GM15510 (cell line): Measurements from ENCODE around the gene NFX1.

ENCODE experiments used
- POLR2A ChIP-seq: IDR thresholded peaks from 3 replicates; pipeline ENCODE4 v1.6.1; 2011; ENCODE audit warnings: borderline replicate concordance; ENCODE audit not compliant: insufficient read length; ENCODE audit errors: extremely low read depth

Gene NFX1

DNA sequence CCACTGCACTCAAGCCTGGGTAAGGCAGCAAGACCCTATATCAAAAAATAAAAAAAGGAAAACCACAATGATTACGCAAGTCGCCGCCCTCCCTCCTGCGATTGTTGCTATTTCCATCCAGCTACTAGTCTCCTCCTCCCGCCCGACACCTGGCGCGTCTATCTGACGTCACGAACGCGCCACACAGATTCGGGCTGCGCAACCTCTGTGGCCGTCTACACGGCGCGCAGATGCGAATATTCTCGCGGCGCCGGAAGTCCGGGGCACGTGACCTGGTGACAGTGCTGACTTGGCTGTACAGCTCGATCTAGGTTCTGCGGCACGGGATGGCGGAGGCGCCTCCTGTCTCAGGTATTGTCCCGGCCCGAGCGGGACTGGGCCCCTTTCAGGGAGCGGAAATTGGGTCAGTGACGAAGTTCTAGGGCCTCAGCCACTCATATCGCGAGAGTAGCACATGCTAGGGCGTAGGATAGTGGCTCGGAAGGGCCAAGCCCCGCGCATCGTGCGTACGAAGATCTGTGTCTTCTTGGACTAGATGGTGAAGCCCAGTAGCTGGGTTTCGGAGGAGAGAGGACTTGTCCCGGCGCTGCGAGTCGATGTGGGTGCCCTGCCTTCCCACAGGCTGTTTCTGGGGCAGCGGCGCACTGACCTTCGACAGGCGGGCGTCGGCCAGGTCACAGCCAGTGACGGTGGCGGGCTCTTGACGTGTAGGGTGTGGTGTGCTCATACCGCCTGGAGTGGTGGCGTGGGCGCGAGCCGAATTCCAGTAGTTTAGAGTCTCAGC lies at the start of gene NFX1:
NFX1 (plus strand) TSS at position 270 of the 784 bp plus-strand sequence; CDS start at position 327, 57 bp downstream.
- TF ChIP-seq POLR2A = peak; percentile 93

DNA sequence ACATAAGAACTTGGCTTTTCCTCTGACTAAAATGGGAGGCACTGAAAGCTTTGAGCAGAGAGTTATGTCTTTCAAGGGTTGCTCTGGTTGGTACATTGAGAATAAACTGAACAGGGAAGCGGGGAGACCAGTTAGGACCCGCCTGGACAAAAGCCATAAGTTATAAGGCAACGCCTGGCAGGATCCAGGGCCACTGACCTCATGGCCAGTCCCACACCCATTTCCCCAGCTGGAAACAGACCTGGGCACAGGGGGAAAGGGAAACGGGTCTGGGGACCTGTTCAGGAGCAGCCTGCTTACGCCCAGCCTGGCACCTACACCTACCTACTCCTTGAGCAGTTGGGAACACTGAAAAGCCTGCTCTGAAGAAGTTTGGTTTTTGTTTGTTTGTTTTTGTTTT lies 49.0 kb upstream of the NFX1 start:
- TF ChIP-seq POLR2A = no peak

- TF ChIP-seq POLR2A = no peak
Measured at GRCh38 chr9:33242609-33243134, 47.6 kb upstream of the NFX1 start.

DNA sequence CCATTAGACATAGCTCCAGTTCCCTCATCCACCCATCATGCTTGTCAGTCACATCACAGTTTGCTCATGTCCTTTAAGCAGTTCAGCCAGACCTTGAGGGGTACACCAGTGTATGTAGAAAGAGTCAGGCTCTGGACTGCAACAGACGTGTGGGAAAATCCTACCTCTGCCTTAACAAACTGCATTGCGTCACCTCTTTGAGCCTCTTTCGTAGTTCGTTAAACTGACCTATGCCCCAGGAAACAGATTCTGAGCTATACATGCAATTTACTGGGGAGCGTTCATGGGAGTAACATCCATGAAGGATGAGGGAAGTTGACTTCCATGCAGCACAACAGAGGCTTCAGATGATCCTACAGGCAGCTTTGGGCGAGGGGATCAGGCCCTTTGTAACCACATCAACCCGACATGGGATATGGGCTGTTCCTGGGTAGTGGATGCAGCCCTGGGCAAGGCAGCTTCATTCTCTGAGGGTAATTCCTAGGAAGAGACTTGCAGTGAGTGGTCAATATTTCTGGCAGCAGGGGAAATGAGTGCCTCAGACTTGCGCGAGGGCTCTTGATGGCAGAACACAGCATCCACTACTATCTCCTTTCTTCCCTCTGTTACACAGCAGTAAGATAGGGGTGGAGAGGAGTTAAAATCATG lies 46.1 kb upstream of the NFX1 start:
- TF ChIP-seq POLR2A = no peak

DNA sequence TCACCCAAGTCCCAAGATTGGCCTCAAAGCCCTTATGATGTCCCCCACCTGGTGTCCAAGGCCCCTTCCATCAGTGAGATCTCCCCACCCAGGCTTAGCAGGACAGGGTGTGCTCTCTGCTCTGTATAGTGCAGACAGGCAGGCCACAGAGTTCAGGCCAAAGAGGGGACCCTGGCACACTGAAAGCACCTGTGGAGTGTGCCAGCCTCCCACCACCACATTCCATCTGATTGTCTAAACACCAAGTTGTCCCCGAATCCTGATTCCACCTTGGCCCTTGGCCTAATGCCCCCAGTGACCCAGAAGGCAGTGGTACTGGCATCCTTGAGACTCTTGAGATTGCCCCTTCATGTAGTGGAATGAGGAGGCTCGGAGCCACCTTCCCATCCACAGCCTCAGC lies 45.0 kb upstream of the NFX1 start:
- TF ChIP-seq POLR2A = no peak

DNA sequence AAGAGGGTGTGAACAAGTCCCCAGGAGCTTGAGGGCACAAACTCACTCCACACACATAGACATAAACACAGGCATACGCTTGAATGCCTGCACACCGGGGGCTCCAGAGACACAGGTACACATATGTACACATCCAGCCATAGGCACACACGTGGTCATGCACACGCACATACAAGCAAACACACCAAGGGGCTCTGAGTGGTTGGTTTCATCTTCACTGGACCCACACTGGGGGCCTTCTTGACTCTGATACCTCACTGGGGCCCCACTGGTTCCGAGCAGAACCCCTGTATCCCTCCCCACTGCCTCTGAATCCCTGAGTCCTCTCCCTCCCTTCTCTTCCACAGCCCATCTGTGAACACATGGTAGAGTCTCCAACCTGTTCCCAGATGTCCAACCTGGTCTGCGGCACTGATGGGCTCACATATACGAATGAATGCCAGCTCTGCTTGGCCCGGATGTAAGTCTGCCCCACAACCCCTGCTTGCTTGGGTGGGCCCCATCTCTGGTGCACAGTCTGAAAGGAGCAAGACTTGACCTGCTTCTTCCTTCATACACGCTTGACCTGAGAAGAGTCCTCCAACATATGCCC lies 44.0 kb upstream of the NFX1 start:
- no peak for TF ChIP-seq POLR2A

DNA sequence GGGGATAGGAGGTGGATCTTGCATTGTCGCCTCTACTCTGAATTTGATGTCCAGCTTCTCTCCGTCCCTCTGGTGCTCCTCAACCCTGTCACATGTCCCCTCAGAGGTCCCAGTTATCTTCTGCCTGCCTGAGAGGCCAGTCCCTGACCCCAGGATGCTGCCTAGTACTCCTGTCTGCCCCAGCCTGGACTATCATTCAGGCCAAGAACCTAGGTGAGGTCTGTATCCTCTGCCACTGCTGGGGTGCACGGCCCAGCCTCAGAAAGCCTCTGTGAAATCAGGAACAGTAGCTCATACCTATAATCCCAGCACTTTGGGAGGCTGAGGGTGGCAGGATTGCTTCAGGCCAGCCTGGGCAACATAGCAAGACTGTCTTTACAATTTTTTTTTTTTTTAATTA lies 41.7 kb upstream of the NFX1 start:
- no peak for TF ChIP-seq POLR2A

- TF ChIP-seq POLR2A = no peak
Measured at GRCh38 chr9:33249087-33249658, 41.1 kb upstream of the NFX1 start.

GRCh38 chr9:33249983-33250382 lies 40.3 kb upstream of the NFX1 start:
- no peak for TF ChIP-seq POLR2A

DNA sequence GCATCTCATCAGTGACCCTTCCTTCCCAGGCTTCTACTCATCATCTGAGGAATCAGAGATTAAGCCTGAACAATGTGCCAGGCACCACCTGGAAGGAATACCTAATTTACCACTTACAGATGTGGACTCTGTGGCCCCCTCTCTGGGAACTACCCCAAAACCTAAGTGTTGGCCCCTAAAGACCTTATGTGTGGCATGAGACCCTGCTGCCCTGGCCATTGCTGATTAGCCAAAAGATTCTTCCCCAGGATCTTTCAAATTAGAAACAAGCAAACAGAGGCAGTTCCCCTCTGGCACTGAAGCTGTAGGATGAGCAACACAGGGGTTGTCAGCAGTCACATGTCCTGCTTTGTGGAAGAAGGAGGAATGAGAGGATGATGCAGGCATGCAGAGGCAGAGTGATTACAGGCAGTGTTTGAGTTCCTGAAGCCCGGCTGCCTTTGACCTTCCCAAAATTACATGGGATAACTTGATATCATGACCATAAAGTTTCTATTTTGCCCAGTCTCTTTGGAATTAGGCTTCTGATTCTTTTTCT lies 39.8 kb upstream of the NFX1 start:
- no peak for TF ChIP-seq POLR2A

DNA sequence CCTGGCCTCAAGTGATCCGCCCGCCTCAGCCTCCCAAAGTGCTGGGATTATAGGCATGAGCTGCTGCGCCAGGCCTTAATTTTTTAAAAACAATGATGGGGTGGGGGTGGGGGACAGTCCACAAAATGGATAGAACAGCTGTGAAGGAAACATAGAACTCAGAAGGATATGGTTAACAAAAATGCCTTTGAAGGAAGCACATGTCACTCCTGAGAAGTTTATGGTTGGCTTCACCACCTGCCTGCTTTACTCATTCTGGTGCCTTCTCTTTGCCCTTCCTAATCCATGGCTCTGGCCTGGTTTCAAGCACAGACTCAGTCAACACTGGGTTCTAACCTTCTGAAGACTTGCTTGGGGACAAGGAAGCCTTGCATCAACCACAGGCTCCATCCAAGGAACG lies 36.1 kb upstream of the NFX1 start:
- TF ChIP-seq POLR2A = no peak

DNA sequence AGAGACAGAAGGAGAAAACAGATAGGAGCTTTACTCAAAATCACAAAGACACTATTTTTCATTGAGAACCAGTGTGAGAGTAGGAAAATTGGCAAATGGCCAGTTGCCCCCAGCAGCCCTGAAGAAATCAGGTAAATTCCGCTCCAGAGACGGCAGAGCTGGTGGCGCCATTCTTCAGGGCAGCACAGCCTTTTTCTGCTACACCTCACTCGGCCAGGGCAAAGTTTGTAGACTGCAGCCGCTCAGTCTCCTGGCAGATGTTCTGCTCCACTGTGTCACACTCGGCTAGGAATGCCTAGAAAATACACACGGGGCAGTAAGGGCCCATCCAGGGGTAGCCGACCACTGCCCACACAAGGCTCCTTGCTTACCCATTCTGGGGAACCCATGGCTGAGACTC lies 35.3 kb upstream of the NFX1 start:
- TF ChIP-seq POLR2A = no peak

GRCh38 chr9:33255471-33255870 lies 34.8 kb upstream of the NFX1 start:
- TF ChIP-seq POLR2A = no peak

- no peak for TF ChIP-seq POLR2A
Measured at GRCh38 chr9:33256236-33256635, 34.1 kb upstream of the NFX1 start.

GRCh38 chr9:33257276-33257675 lies 33.0 kb upstream of the NFX1 start:
- TF ChIP-seq POLR2A = no peak
